ENCODE measurements around the gene VEZT.
A peak's percentile ranks its signal among the peaks of the same experiment; 100 is the strongest.

VEZT gene

DNA sequence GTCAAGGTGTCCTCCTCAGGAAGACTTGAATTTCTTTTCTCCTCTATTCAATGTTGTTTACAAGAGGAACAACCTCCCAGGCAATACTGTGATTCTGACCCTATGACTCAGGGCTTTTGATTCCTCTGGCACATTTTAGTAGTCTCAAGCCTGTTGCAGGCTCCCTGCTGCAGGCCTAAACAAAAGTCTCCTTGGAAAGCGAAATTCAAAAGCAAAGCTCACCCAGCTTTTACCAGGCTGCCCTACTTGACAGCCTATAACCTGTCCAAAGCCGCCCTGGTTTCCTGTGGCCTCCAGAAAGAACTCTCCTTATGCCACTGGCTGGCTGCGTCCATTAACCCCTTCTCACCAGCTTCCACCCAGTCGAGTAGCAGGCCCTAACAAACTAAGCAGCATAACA lies 11.9 kb upstream of the VEZT start:
- Histone ChIP-seq H3K9me3 (ENCODE audit: control extremely low read depth in 1 of 5, control insufficient read depth in 4 of 5, insufficient read depth in 2 of 5, low read depth in 1 of 5, low read length in 4 of 5) (no peaks in the 10 kb centered on the region), H3K36me3 (ENCODE audit: control insufficient read depth in 4 of 4, insufficient read depth in 4 of 4, low read length in 3 of 4) (peaks cover 0 to 2% (median 0%) of the 10 kb centered on the region in 4 experiments), H3K27me3 (replicated peaks in 2 of 5; ENCODE audit: control insufficient read depth in 4 of 5, insufficient read depth in 5 of 5, low read length in 4 of 5) (no peaks in the 10 kb centered on the region), H3K27ac (ENCODE audit: insufficient read depth in 1 of 2, low read depth in 1 of 2, low read length in 2 of 2, poor library complexity in 1 of 2, severe bottlenecking in 2 of 2) (peak overlapping the region in 1 of 2 experiments; percentile 17), H3K4me1 (ENCODE audit: control extremely low read depth in 1 of 4, control insufficient read depth in 4 of 4, insufficient read depth in 4 of 4, low read length in 3 of 4) (peaks cover 17 to 64% (median 36%) of the 10 kb centered on the region in 4 experiments), H3K4me3 (ENCODE audit: control insufficient read depth in 1 of 7, extremely low read depth in 1 of 7, insufficient read depth in 4 of 7, low read depth in 2 of 7, low read length in 6 of 7) (peak overlapping the region in 2 of 7 experiments; percentile 23 to 43)
- POLR2A ChIA-PET = no interaction called here
- WGBS (ENCODE audit: insufficient coverage) = 43% methylated on average over 2 of the region's 4 CpGs
- peak in 2 of 3 donors; percentile 63 to 67 for DNase-seq
- CTCF ChIA-PET = interaction anchor here (0.6 to 1.7 kb wide), 3 partner anchors 10 to 86 kb away, joined by 3 read pairs; no protein-coding TSS in a partner anchor

DNA sequence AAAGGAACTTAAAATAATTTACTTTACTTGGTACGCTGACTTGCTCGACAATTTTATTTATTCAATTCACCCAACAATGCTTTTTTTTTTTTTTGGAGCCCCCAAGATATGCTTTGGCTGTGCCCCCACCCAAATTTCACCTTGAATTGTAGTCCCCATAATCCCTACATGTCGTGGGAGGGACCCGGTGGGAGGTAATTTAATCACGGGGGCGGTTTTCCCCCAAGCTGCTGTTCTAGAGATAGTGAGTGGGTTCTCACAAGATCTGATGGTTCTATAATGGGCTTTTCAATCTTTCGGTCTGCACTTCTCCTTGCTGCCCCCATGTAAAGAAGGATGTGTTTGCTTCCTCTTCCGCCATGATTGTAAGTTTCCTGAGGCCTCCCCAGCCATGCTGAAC lies 10.7 kb upstream of the VEZT start:
- Histone ChIP-seq H3K27me3 (replicated peaks in 2 of 5; ENCODE audit: control insufficient read depth in 4 of 5, insufficient read depth in 5 of 5, low read length in 4 of 5) (no peaks in the 10 kb centered on the region), H3K9me3 (ENCODE audit: control extremely low read depth in 1 of 5, control insufficient read depth in 4 of 5, insufficient read depth in 2 of 5, low read depth in 1 of 5, low read length in 4 of 5) (no peaks in the 10 kb centered on the region), H3K27ac (ENCODE audit: insufficient read depth in 1 of 2, low read depth in 1 of 2, low read length in 2 of 2, poor library complexity in 1 of 2, severe bottlenecking in 2 of 2) (no peak overlapping the region), H3K4me3 (ENCODE audit: control insufficient read depth in 1 of 7, extremely low read depth in 1 of 7, insufficient read depth in 4 of 7, low read depth in 2 of 7, low read length in 6 of 7) (no peak overlapping the region), H3K4me1 (ENCODE audit: control extremely low read depth in 1 of 4, control insufficient read depth in 4 of 4, insufficient read depth in 4 of 4, low read length in 3 of 4) (peaks cover 14 to 54% (median 32%) of the 10 kb centered on the region in 4 experiments), H3K36me3 (ENCODE audit: control insufficient read depth in 4 of 4, insufficient read depth in 4 of 4, low read length in 3 of 4) (peaks cover 0 to 2% (median 0%) of the 10 kb centered on the region in 4 experiments)
- 100% methylated on average over 1 of the region's 8 CpGs for WGBS (ENCODE audit: insufficient coverage)
- CTCF ChIA-PET = no interaction called here
- DNase-seq = no peak
- POLR2A ChIA-PET = no interaction called here

DNA sequence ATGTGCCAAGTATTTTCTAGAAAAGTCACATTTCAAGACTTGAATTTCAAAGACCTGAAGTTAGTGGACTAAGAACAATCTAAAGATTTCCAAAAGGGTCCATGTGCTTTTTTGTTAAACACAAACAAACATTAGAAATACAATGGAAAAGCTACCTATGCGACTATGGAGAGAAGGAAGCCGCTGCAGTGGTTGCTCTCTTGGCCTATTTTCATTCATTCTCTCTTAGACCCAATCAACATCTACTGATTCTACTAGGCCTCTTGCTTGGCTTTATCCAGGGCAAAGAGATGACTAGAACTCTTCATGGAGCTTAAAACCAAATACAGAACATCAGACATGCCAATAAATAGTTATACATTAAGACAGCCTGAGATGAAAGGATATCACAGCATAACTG lies 10.2 kb upstream of the VEZT start:
- POLR2A ChIA-PET = no interaction called here
- Histone ChIP-seq H3K9me3 (ENCODE audit: control extremely low read depth in 1 of 5, control insufficient read depth in 4 of 5, insufficient read depth in 2 of 5, low read depth in 1 of 5, low read length in 4 of 5) (no peaks in the 10 kb centered on the region), H3K36me3 (ENCODE audit: control insufficient read depth in 4 of 4, insufficient read depth in 4 of 4, low read length in 3 of 4) (peaks cover 0 to 2% (median 0%) of the 10 kb centered on the region in 4 experiments), H3K27me3 (replicated peaks in 2 of 5; ENCODE audit: control insufficient read depth in 4 of 5, insufficient read depth in 5 of 5, low read length in 4 of 5) (no peaks in the 10 kb centered on the region), H3K4me3 (ENCODE audit: control insufficient read depth in 1 of 7, extremely low read depth in 1 of 7, insufficient read depth in 4 of 7, low read depth in 2 of 7, low read length in 6 of 7) (no peak overlapping the region), H3K4me1 (ENCODE audit: control extremely low read depth in 1 of 4, control insufficient read depth in 4 of 4, insufficient read depth in 4 of 4, low read length in 3 of 4) (peaks cover 14 to 49% (median 30%) of the 10 kb centered on the region in 4 experiments), H3K27ac (ENCODE audit: insufficient read depth in 1 of 2, low read depth in 1 of 2, low read length in 2 of 2, poor library complexity in 1 of 2, severe bottlenecking in 2 of 2) (no peak overlapping the region)
- DNase-seq = no peak
- WGBS (ENCODE audit: insufficient coverage) = 100% methylated on average over 1 of the region's 2 CpGs
- CTCF ChIA-PET = no interaction called here

DNA sequence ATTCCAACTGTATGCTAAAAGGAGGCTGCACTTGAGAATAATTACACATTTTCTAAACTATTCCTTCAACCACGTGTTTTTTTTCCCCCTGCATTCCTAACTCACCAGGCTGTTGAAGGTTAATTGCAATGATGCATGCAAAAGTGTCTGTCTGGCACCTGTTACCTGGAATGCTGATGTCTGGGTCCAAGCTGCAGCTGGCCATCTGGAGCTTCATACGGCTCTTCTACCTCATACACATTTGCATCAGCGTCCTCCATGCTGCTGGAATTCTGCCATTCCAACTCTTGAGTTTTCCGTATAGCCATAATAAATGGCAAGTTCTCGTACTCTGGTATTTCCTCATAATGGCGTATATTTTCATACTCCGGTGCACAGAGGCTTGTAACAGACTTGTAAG lies 8.9 kb upstream of the VEZT start:
- CTCF ChIA-PET = no interaction called here
- WGBS (ENCODE audit: insufficient coverage) = 89% methylated on average over 6 of the region's 7 CpGs

DNA sequence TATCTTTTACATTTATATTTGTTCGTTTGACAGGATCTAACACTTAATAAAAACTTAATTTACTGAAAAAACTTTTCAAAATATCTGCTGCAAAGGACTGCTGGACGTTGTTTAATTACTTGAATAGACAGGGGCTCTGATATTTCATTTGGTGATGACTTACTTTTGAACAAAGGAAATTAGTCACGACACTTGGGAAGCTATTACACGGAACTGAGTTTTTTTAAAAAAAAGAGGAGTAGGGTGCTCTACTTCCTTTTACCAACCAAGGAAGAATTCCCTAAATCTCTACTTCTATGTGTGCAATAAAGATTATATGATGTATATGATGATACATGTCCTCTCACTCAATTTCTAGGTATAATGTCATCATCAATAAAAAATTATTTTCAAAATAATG lies 5.0 kb upstream of the VEZT start:
- WGBS (ENCODE audit: insufficient coverage) = no CpG with 5 or more reads among the region's 4 CpGs
- no peaks in the 10 kb centered on the region for H3K9me3 ChIP-seq (ENCODE audit: control extremely low read depth in 1 of 5, control insufficient read depth in 4 of 5, insufficient read depth in 2 of 5, low read depth in 1 of 5, low read length in 4 of 5)
- H3K27ac ChIP-seq (ENCODE audit: insufficient read depth in 1 of 2, low read depth in 1 of 2, low read length in 2 of 2, poor library complexity in 1 of 2, severe bottlenecking in 2 of 2) = no peak overlapping the region
- H3K27me3 ChIP-seq (replicated peaks in 2 of 5; ENCODE audit: control insufficient read depth in 4 of 5, insufficient read depth in 5 of 5, low read length in 4 of 5) = peaks cover 0 to 2% (median 0%) of the 10 kb centered on the region in 5 experiments
- H3K4me3 ChIP-seq (ENCODE audit: control insufficient read depth in 1 of 7, extremely low read depth in 1 of 7, insufficient read depth in 4 of 7, low read depth in 2 of 7, low read length in 6 of 7) = no peak overlapping the region
- POLR2A ChIA-PET = no interaction called here
- CTCF ChIA-PET = interaction anchor here (0.6 to 1.5 kb wide), 3 partner anchors 33 to 95 kb away, joined by 3 to 4 read pairs (median 3); no protein-coding TSS in a partner anchor
- no peak for DNase-seq
- peaks cover 0 to 2% (median 0%) of the 10 kb centered on the region in 4 experiments for H3K36me3 ChIP-seq (ENCODE audit: control insufficient read depth in 4 of 4, insufficient read depth in 4 of 4, low read length in 3 of 4)
- peaks cover 5 to 21% (median 7%) of the 10 kb centered on the region in 4 experiments for H3K4me1 ChIP-seq (ENCODE audit: control extremely low read depth in 1 of 4, control insufficient read depth in 4 of 4, insufficient read depth in 4 of 4, low read length in 3 of 4)

More for the DNA sequence above, 8.9 kb upstream of the VEZT start:
- Histone ChIP-seq H3K27ac (ENCODE audit: insufficient read depth in 1 of 2, low read depth in 1 of 2, low read length in 2 of 2, poor library complexity in 1 of 2, severe bottlenecking in 2 of 2) (no peak overlapping the region), H3K4me3 (ENCODE audit: control insufficient read depth in 1 of 7, extremely low read depth in 1 of 7, insufficient read depth in 4 of 7, low read depth in 2 of 7, low read length in 6 of 7) (no peak overlapping the region), H3K9me3 (ENCODE audit: control extremely low read depth in 1 of 5, control insufficient read depth in 4 of 5, insufficient read depth in 2 of 5, low read depth in 1 of 5, low read length in 4 of 5) (no peaks in the 10 kb centered on the region), H3K27me3 (replicated peaks in 2 of 5; ENCODE audit: control insufficient read depth in 4 of 5, insufficient read depth in 5 of 5, low read length in 4 of 5) (no peaks in the 10 kb centered on the region), H3K4me1 (ENCODE audit: control extremely low read depth in 1 of 4, control insufficient read depth in 4 of 4, insufficient read depth in 4 of 4, low read length in 3 of 4) (peaks cover 3 to 36% (median 20%) of the 10 kb centered on the region in 4 experiments), H3K36me3 (ENCODE audit: control insufficient read depth in 4 of 4, insufficient read depth in 4 of 4, low read length in 3 of 4) (peaks cover 0 to 2% (median 0%) of the 10 kb centered on the region in 4 experiments)
- DNase-seq = no peak
- POLR2A ChIA-PET = no interaction called here

DNA sequence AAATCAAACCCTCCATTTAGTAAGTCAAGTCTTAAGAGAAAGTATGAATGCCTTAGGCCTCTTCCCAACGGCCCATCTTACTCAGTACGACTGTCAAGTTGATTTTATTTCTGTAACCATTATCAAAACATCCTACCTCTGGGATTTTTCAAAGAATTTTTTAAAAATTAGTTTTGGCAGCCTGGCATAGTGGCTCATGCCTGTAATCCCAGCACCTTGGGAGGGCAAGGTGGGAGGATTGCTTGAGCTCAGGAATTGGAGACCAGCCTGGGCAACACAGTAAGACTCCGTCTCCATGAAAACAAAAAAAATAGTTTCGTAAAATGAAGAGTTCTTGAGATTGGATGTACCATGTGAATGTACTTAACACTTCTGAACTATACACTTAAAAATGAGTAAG lies 4.5 kb upstream of the VEZT start:
- Histone ChIP-seq H3K4me1 (ENCODE audit: control extremely low read depth in 1 of 4, control insufficient read depth in 4 of 4, insufficient read depth in 4 of 4, low read length in 3 of 4) (peaks cover 5 to 21% (median 7%) of the 10 kb centered on the region in 4 experiments), H3K4me3 (ENCODE audit: control insufficient read depth in 1 of 7, extremely low read depth in 1 of 7, insufficient read depth in 4 of 7, low read depth in 2 of 7, low read length in 6 of 7) (no peak overlapping the region), H3K36me3 (ENCODE audit: control insufficient read depth in 4 of 4, insufficient read depth in 4 of 4, low read length in 3 of 4) (peaks cover 0 to 2% (median 0%) of the 10 kb centered on the region in 4 experiments), H3K27me3 (replicated peaks in 2 of 5; ENCODE audit: control insufficient read depth in 4 of 5, insufficient read depth in 5 of 5, low read length in 4 of 5) (peaks cover 0 to 2% (median 0%) of the 10 kb centered on the region in 5 experiments), H3K9me3 (ENCODE audit: control extremely low read depth in 1 of 5, control insufficient read depth in 4 of 5, insufficient read depth in 2 of 5, low read depth in 1 of 5, low read length in 4 of 5) (no peaks in the 10 kb centered on the region), H3K27ac (ENCODE audit: insufficient read depth in 1 of 2, low read depth in 1 of 2, low read length in 2 of 2, poor library complexity in 1 of 2, severe bottlenecking in 2 of 2) (no peak overlapping the region)
- CTCF ChIA-PET = interaction anchor here (0.6 to 1.5 kb wide), 3 partner anchors 33 to 96 kb away, joined by 3 to 4 read pairs (median 3); no protein-coding TSS in a partner anchor
- POLR2A ChIA-PET = no interaction called here
- no peak for DNase-seq
- no CpG with 5 or more reads among the region's 4 CpGs for WGBS (ENCODE audit: insufficient coverage)

DNA sequence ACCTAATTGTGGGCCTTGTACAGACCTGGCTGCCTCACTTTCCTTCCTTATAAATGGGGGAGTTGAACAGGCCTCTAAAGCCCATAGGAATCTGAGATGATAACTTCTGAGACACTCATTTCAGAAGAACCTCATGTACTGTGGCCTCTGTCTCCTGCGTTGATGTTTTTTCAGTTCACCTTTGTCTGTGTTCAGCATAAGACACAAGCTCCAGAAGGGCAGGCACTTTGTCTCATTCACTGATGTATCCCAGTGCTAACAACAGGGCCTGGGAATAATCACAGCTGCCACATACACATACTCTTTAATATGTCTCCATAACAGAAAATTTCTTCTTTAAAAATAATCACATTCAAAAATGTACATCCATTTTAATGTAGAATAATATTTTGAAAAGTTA lies 3.7 kb upstream of the VEZT start:
- ChIA-PET POLR2A (no interaction called here), CTCF (interaction anchor here (1.2 kb wide), 1 partner anchor 32 kb away, joined by 3 read pairs; no protein-coding TSS in a partner anchor)
- Histone ChIP-seq H3K4me3 (ENCODE audit: control insufficient read depth in 1 of 7, extremely low read depth in 1 of 7, insufficient read depth in 4 of 7, low read depth in 2 of 7, low read length in 6 of 7) (no peak overlapping the region), H3K4me1 (ENCODE audit: control extremely low read depth in 1 of 4, control insufficient read depth in 4 of 4, insufficient read depth in 4 of 4, low read length in 3 of 4) (peaks cover 6 to 21% (median 10%) of the 10 kb centered on the region in 4 experiments), H3K36me3 (ENCODE audit: control insufficient read depth in 4 of 4, insufficient read depth in 4 of 4, low read length in 3 of 4) (peaks cover 0 to 2% (median 0%) of the 10 kb centered on the region in 4 experiments), H3K27me3 (replicated peaks in 2 of 5; ENCODE audit: control insufficient read depth in 4 of 5, insufficient read depth in 5 of 5, low read length in 4 of 5) (peaks cover 0 to 2% (median 0%) of the 10 kb centered on the region in 5 experiments), H3K9me3 (ENCODE audit: control extremely low read depth in 1 of 5, control insufficient read depth in 4 of 5, insufficient read depth in 2 of 5, low read depth in 1 of 5, low read length in 4 of 5) (no peaks in the 10 kb centered on the region), H3K27ac (ENCODE audit: insufficient read depth in 1 of 2, low read depth in 1 of 2, low read length in 2 of 2, poor library complexity in 1 of 2, severe bottlenecking in 2 of 2) (no peak overlapping the region)
- DNase-seq = no peak
- WGBS (ENCODE audit: insufficient coverage) = 100% methylated on average over 1 of the region's 1 CpG
